Osteocyte (in vitro differentiated cells): Measurements from ENCODE around the gene PLPPR4. TPM values are rescaled to one million over a fixed set of nuclear protein-coding genes. Genes with fewer than 3 reads are reported as not detected.
"Not testable (repeated sequence)": the region's sequence is repeated elsewhere in the genome, so short reads cannot be mapped to it uniquely, and the experiment has no call there.

ENCODE experiments used
- DNase-seq: peaks from one replicate; pipeline ENCODE4 v3.0.0; 2021; ENCODE audit warnings: mixed read lengths; ENCODE audit not compliant: unreplicated experiment; ENCODE audit errors: extremely low spot score
- H3K27ac Mint-ChIP-seq: one replicate; pipeline ENCODE4 v1.8.0; 2021; ENCODE audit warnings: mild to moderate bottlenecking, mixed read lengths; ENCODE audit not compliant: unreplicated experiment
- H3K27me3 Mint-ChIP-seq: one replicate; pipeline ENCODE4 v1.8.0; 2021; ENCODE audit warnings: mixed read lengths; ENCODE audit not compliant: unreplicated experiment
- H3K36me3 Mint-ChIP-seq: one replicate; pipeline ENCODE4 v1.8.0; 2021; ENCODE audit warnings: mixed read lengths; ENCODE audit not compliant: unreplicated experiment
- H3K4me1 Mint-ChIP-seq: one replicate; pipeline ENCODE4 v1.8.0; 2021; ENCODE audit warnings: mixed read lengths; ENCODE audit not compliant: unreplicated experiment
- H3K4me3 Mint-ChIP-seq: one replicate; pipeline ENCODE4 v1.8.0; 2021; ENCODE audit warnings: mild to moderate bottlenecking, moderate library complexity, mixed read lengths; ENCODE audit not compliant: unreplicated experiment
- H3K9me3 Mint-ChIP-seq: one replicate; pipeline ENCODE4 v1.8.0; 2021; ENCODE audit warnings: mixed read lengths; ENCODE audit not compliant: unreplicated experiment
- total RNA-seq: library from RNA; stranded (reverse); gene quantifications from 2 replicates; pipeline ENCODE4 v1.2.1, GENCODE V29; 2021
- TF ChIP-seq, protein P1 (sequence below): fragments of 200-600 bp; sonication (generic); IDR thresholded peaks from 2 replicates; pipeline ENCODE4 v1.5.0; 2021; ENCODE audit warnings: antibody characterized with exemption, mild to moderate bottlenecking, moderate library complexity

The PLPPR4 gene
- total RNA-seq, 1 donor from 2014 or later, result 5.2 TPM

DNA sequence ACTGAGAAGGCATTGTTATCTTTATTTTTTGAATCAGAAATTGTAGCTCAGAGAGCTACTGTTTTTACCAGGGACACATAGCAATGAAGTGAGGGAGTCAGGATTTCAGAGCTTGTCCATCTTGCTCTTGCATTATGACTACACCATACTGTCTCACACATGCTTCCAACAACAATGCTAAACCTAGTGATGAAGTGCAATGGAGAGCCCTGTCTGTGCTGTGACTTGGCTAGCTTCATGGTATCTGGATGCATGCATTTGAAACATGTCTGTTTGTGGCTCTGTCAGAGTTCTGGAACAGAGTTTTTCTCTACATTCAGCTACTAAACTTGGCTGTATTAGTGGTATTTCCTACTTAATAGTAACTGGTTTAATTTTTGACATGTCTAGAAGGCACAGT is 7.0 kb downstream of the PLPPR4 start:
- H3K36me3 Mint-ChIP-seq, result no peaks in the 10 kb centered on the region
- H3K9me3 Mint-ChIP-seq, result peaks cover 3% of the 10 kb centered on the region
- H3K4me1 Mint-ChIP-seq, result peaks cover 8% of the 10 kb centered on the region
- TF ChIP-seq, protein P1, sequence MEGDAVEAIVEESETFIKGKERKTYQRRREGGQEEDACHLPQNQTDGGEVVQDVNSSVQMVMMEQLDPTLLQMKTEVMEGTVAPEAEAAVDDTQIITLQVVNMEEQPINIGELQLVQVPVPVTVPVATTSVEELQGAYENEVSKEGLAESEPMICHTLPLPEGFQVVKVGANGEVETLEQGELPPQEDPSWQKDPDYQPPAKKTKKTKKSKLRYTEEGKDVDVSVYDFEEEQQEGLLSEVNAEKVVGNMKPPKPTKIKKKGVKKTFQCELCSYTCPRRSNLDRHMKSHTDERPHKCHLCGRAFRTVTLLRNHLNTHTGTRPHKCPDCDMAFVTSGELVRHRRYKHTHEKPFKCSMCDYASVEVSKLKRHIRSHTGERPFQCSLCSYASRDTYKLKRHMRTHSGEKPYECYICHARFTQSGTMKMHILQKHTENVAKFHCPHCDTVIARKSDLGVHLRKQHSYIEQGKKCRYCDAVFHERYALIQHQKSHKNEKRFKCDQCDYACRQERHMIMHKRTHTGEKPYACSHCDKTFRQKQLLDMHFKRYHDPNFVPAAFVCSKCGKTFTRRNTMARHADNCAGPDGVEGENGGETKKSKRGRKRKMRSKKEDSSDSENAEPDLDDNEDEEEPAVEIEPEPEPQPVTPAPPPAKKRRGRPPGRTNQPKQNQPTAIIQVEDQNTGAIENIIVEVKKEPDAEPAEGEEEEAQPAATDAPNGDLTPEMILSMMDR, result no peak
- no peaks in the 10 kb centered on the region for H3K27me3 Mint-ChIP-seq
- H3K4me3 Mint-ChIP-seq, result no peak overlapping the region
- no peak for DNase-seq
- no peak overlapping the region for H3K27ac Mint-ChIP-seq

DNA sequence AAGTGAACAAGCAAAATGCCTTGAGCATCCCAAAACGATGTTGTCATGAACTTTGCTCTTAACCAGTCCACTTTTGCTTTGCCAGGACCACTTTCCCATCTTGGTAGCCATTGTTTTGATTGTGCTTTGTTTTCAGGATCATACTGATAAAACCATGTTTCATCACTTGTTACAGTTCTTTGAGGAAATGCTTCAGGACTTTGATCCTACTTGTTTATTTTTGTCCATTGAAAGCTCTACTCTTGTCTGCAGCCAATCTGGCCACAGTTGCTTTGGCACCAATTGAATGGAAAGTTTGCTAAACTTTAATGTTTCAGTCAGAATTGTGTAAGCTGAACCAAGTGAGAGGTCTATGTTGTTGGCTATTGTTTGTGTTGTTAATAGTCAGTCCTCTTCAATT is 12.8 kb downstream of the PLPPR4 start:
- Mint-ChIP-seq H3K36me3 (no peaks in the 10 kb centered on the region), H3K9me3 (peaks cover 3% of the 10 kb centered on the region), H3K4me1 (no peaks in the 10 kb centered on the region), H3K27ac (no peak overlapping the region), H3K4me3 (no peak overlapping the region), H3K27me3 (peaks cover 5% of the 10 kb centered on the region)
- no peak for DNase-seq
- TF ChIP-seq, protein P1, result no peak

DNA sequence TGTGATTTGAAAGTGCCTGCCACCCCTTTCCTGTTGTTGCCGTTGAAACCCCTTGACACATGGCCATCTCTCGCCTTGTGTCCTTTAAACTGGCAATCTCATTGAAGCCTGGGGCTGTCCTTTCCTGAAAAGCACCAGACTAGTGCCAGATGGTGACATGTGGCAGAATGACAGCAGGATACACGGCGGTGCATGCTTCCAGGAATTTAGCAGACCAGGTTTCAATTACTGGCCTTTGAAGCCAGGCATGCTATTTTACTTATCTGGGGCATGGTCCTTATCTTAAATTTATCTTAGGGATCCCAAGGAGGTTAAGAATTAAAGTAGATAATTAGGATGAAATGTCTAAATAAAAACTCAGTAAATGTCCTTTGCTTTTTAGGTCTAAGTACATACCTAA is 15.2 kb downstream of the PLPPR4 start:
- H3K9me3 Mint-ChIP-seq, result peaks cover 3% of the 10 kb centered on the region
- H3K36me3 Mint-ChIP-seq, result no peaks in the 10 kb centered on the region
- no peaks in the 10 kb centered on the region for H3K4me1 Mint-ChIP-seq
- no peak overlapping the region for H3K27ac Mint-ChIP-seq
- peaks cover 12% of the 10 kb centered on the region for H3K27me3 Mint-ChIP-seq
- DNase-seq, result no peak
- no peak overlapping the region for H3K4me3 Mint-ChIP-seq
- TF ChIP-seq, protein P1, result no peak

GRCh38 chr1:99281105-99281504 is 16.8 kb downstream of the PLPPR4 start:
- no peaks in the 10 kb centered on the region for H3K9me3 Mint-ChIP-seq
- H3K36me3 Mint-ChIP-seq, result no peaks in the 10 kb centered on the region
- H3K27me3 Mint-ChIP-seq, result peaks cover 12% of the 10 kb centered on the region
- TF ChIP-seq, protein P1, result no peak
- no peak overlapping the region for H3K27ac Mint-ChIP-seq
- H3K4me3 Mint-ChIP-seq, result no peak overlapping the region
- DNase-seq, result no peak
- H3K4me1 Mint-ChIP-seq, result no peaks in the 10 kb centered on the region

DNA sequence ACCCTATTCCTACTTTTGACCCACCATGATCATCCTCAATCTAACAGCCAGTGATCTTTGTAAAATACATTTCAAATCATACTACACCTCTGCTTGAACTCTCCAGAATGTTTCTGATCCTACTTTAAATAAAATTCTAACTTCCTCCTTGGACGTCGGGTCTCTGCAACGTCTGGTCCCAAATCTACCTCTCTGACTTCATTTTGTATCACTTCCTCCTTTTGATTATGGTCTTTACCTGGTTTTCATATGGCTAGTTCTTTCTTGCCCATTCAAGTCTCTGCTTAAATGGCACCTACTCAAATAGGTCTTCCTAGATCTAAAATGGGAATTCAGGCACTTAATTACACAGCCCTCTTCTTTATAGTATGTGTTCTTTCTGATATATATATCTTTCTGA is 18.2 kb downstream of the PLPPR4 start:
- TF ChIP-seq, protein P1, result no peak
- H3K4me3 Mint-ChIP-seq, result no peak overlapping the region
- peaks cover 12% of the 10 kb centered on the region for H3K27me3 Mint-ChIP-seq
- no peak for DNase-seq
- no peak overlapping the region for H3K27ac Mint-ChIP-seq
- no peaks in the 10 kb centered on the region for H3K9me3 Mint-ChIP-seq
- no peaks in the 10 kb centered on the region for H3K4me1 Mint-ChIP-seq
- H3K36me3 Mint-ChIP-seq, result no peaks in the 10 kb centered on the region

GRCh38 chr1:99283521-99283920 is 19.2 kb downstream of the PLPPR4 start:
- DNase-seq, H3K36me3 Mint-ChIP-seq, H3K4me1 Mint-ChIP-seq, H3K27ac Mint-ChIP-seq, H3K9me3 Mint-ChIP-seq, H3K4me3 Mint-ChIP-seq: not testable (repeated sequence)
- peaks cover 12% of the 10 kb centered on the region for H3K27me3 Mint-ChIP-seq
